H1 (cell line): ENCODE measurements around the gene SPG7. TPM values are rescaled to one million over a fixed set of nuclear protein-coding genes. Genes with fewer than 3 reads are reported as not detected.

Source experiments
- CHD1 ChIP-seq: IDR thresholded peaks from 2 replicates; pipeline ENCODE4 v1.6.1; 2012; ENCODE audit warnings: low read depth, low read length, improper control_type of control experiment
- CHD7 ChIP-seq: fragments of 300-600 bp; sonication (generic); IDR thresholded peaks from 2 replicates; pipeline ENCODE4 v1.7.1; 2012; ENCODE audit warnings: low read length, moderate library complexity, mild to moderate bottlenecking, inconsistent platforms; ENCODE audit not compliant: insufficient replicate concordance
- GTF2F1 ChIP-seq: IDR thresholded peaks from 2 replicates; pipeline ENCODE4 v1.6.1; 2012; ENCODE audit warnings: low read depth, low read length, improper control_type of control experiment, borderline replicate concordance
- HDAC6 ChIP-seq: IDR thresholded peaks from one replicate; pipeline ENCODE4 v1.7.1; 2012; ENCODE audit warnings: low read depth, mild to moderate bottlenecking, inconsistent platforms, low read length, moderate library complexity
- SP1 ChIP-seq: IDR thresholded peaks from 2 replicates; pipeline ENCODE4 v1.6.1; 2011; ENCODE audit warnings: low read depth, low read length
- ZNF274 ChIP-seq: IDR thresholded peaks from 2 replicates; pipeline ENCODE4 v1.7.0; 2012; ENCODE audit warnings: low read length, borderline replicate concordance; ENCODE audit errors: extremely low read depth
- polyA plus RNA-seq, 7 experiments: library from polyadenylated mRNA; depleted of rRNA in 3 of 7; stranded (reverse) in 5 of 7; unstranded in 2 of 7; fragments of >200 nt in 5 of 7; fragments of 200-250 nt in 2 of 7; gene quantifications; 1 replicate in 5 of 7; 2 replicates in 1 of 7; 4 replicates in 1 of 7; pipeline versions ENCODE4 v1.2.1 to v1.2.3, GENCODE V29; 2011 to 2013; ENCODE audit warnings: missing spikeins in 2 of 7, mixed read lengths in 2 of 7
- total RNA-seq: library from RNA; stranded (reverse); fragmentation: NEBNext Ultra II Directional; extraction: Animal tissue kit (Norgen Biotek cat#: 25700); gene quantifications from 2 replicates; pipeline ENCODE4 v1.2.1, GENCODE V29; 2021

SPG7 gene
- total and polyA plus RNA-seq, 2 of the 8 experiments (the other 6 are each of a cell fraction or from before 2014, with no cell fraction given), result 72.1 to 113 TPM

GRCh38 chr16:89601906-89602272, 93.7 kb downstream of the SPG7 start (continued):
- TF ChIP-seq CHD7 (no peak), HDAC6 (no peak), GTF2F1 (no peak), ZNF274 (no peak), SP1 (no peak), CHD1 (no peak)
